K562 (cell line): Measurements from ENCODE around the gene TCP10L.

Experiments
- CHD1 ChIP-seq: fragments of 200-600 bp; sonication (generic); IDR thresholded peaks from one replicate; pipeline ENCODE4 v1.6.1; 2012; ENCODE audit warnings: mild to moderate bottlenecking, moderate library complexity, low read length, inconsistent platforms
- EGR1 ChIP-seq: fragments of 450-650 bp; conservative IDR thresholded peaks from 2 replicates; pipeline ENCODE4 v1.6.1; 2017; ENCODE audit warnings: mild to moderate bottlenecking
- JUN ChIP-seq, 2 experiments: sonication (generic) in 1 of 2; formaldehyde crosslinking in 1 of 2; IDR thresholded peaks; 2 replicates each; pipeline versions ENCODE4 v1.6.1 to v1.8.0; 2012 to 2022; ENCODE audit warnings: borderline replicate concordance in 2 of 2, mild to moderate bottlenecking in 2 of 2, improper control_type of control experiment in 1 of 2, low read depth in 1 of 2, low read length in 1 of 2, missing genetic modification reagents in 1 of 2
- JUND ChIP-seq, 2 experiments: IDR thresholded peaks; 2 replicates in 1 of 2; 3 replicates in 1 of 2; pipeline ENCODE4 v1.6.1; 2011; ENCODE audit warnings: borderline replicate concordance in 2 of 2, low read depth in 2 of 2, low read length in 2 of 2, improper control_type of control experiment in 1 of 2, missing biosample characterization in 1 of 2, missing genetic modification characterization in 1 of 2, missing genetic modification reagents in 1 of 2
- MAFK ChIP-seq: IDR thresholded peaks from 2 replicates; pipeline ENCODE4 v1.6.1; 2011; ENCODE audit warnings: low read length, improper control_type of control experiment
- MXI1 ChIP-seq: IDR thresholded peaks from 2 replicates; pipeline ENCODE4 v1.6.1; 2011; ENCODE audit warnings: low read depth, mild to moderate bottlenecking, improper control_type of control experiment, low read length
- MYC ChIP-seq, 2 experiments: fragments of 250-450 bp in 1 of 2; sonication (Bioruptor Pico) in 1 of 2; IDR thresholded peaks; 2 replicates each; pipeline versions ENCODE4 v1.5.1 to v1.6.1; 2012 to 2021; ENCODE audit warnings: low read depth in 2 of 2, borderline replicate concordance in 1 of 2, improper control_type of control experiment in 1 of 2, low read length in 1 of 2, mild to moderate bottlenecking in 1 of 2, moderate library complexity in 1 of 2
- SMC3 ChIP-seq: conservative IDR thresholded peaks from 2 replicates; pipeline ENCODE4 v1.6.1; 2011; ENCODE audit warnings: low read depth, low read length, improper control_type of control experiment; ENCODE audit not compliant: insufficient read depth
- ZNF274 ChIP-seq: IDR thresholded peaks from 2 replicates; pipeline ENCODE4 v1.6.1; 2011; ENCODE audit warnings: low read depth, mild to moderate bottlenecking, low read length, moderate library complexity, borderline replicate concordance
- ZNF444 ChIP-seq: fragments of 250-450 bp; sonication (Bioruptor Pico); IDR thresholded peaks from 2 replicates; pipeline ENCODE4 v1.4.0; 2020; ENCODE audit warnings: mild to moderate bottlenecking, moderate library complexity
- TF ChIP-seq, protein P1 (sequence below): sonication (generic); formaldehyde crosslinking; IDR thresholded peaks from 2 replicates; pipeline ENCODE4 v1.5.0; 2020; ENCODE audit warnings: missing genetic modification reagents

DNA sequence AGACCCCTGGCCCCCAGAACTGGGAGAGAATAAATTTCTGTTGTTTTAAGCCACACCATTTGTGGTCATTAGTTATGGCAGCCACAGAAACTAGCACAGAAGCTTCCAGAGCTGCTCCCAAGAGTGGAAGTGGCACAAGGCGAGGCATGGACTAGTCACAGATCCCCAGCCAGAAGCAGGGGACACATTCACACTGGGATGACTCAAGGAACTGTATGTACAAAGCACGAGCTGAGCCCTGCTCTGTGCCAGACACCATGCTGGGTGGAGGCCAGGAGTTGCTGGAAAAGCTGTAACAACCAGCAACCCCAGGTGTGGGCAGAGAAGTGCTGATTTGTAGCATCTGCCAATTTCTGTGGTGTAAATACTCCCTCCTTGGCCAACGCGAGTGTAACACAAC, 55.6 kb downstream of the TCP10L start:
- TF ChIP-seq MXI1 (no peak), ZNF274 (no peak), EGR1 (no peak), MAFK (no peak), MYC (IDR thresholded peaks at IDR 0.05; ENCODE audit: low read depth, low read length) (no peak), MYC (CRISPR knock-in tag; IDR thresholded peaks at IDR 0.05; ENCODE audit: borderline replicate concordance, low read depth) (no peak), JUND (IDR thresholded peaks at IDR 0.05; ENCODE audit: borderline replicate concordance, low read depth, low read length) (no peak), JUND (tag; IDR thresholded peaks at IDR 0.05; ENCODE audit: borderline replicate concordance, low read depth, low read length) (no peak), CHD1 (no peak), JUN (IDR thresholded peaks at IDR 0.05; ENCODE audit: borderline replicate concordance, low read depth, low read length) (no peak), JUN (CRISPR knock-in tag; IDR thresholded peaks at IDR 0.05; ENCODE audit: borderline replicate concordance) (no peak), ZNF444 (CRISPR knock-in tag) (no peak), SMC3 (no peak)
- TF ChIP-seq, protein P1, sequence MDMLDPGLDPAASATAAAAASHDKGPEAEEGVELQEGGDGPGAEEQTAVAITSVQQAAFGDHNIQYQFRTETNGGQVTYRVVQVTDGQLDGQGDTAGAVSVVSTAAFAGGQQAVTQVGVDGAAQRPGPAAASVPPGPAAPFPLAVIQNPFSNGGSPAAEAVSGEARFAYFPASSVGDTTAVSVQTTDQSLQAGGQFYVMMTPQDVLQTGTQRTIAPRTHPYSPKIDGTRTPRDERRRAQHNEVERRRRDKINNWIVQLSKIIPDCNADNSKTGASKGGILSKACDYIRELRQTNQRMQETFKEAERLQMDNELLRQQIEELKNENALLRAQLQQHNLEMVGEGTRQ (CRISPR knock-in tag): no peak
